ENCODE measurements around the gene CEP85L. TPM values are rescaled to one million over a fixed set of nuclear protein-coding genes. Genes with fewer than 3 reads are reported as not detected.

Gene CEP85L
- total and polyA plus RNA-seq, 8 donors = 9.2 to 13.4 (median 12.1) TPM

GRCh38 chr6:118627724-118628123, 23.7 kb downstream of the CEP85L start:
- TF ChIP-seq CTCF (IDR thresholded peaks at IDR 0.05) = no peak
- no peaks in the 10 kb centered on the region for H3K27me3 ChIP-seq
- no peak overlapping the region for H3K27ac ChIP-seq
- H3K4me3 ChIP-seq = no peak overlapping the region
- H3K4me1 ChIP-seq = no peaks in the 10 kb centered on the region
- peaks cover 0 to 2% of the 10 kb centered on the region in 2 donors for H3K9me3 ChIP-seq
- DNase-seq (no peak), ATAC-seq (no peak)
- intact Hi-C loops (cut with DNase I) = no loop called here
- H3K36me3 ChIP-seq = peaks cover 0 to 8% of the 10 kb centered on the region in 2 donors

GRCh38 chr6:118625833-118626232, 25.6 kb downstream of the CEP85L start:
- intact Hi-C loops (cut with DNase I) = no loop called here
- Histone ChIP-seq H3K27me3 (no peaks in the 10 kb centered on the region), H3K4me1 (no peaks in the 10 kb centered on the region), H3K4me3 (no peak overlapping the region), H3K27ac (no peak overlapping the region), H3K9me3 (peaks cover 0 to 2% of the 10 kb centered on the region in 2 donors), H3K36me3 (peaks cover 0 to 8% of the 10 kb centered on the region in 2 donors)
- ATAC-seq = no peak
- no peak for DNase-seq
- TF ChIP-seq CTCF (IDR thresholded peaks at IDR 0.05) = no peak

- intact Hi-C loops (cut with DNase I) = no loop called here
- no peak for ATAC-seq
- Histone ChIP-seq H3K4me3 (no peak overlapping the region), H3K9me3 (peaks cover 0 to 2% of the 10 kb centered on the region in 2 donors), H3K27me3 (no peaks in the 10 kb centered on the region), H3K4me1 (peaks cover 0 to 8% of the 10 kb centered on the region in 2 donors), H3K27ac (no peak overlapping the region), H3K36me3 (no peaks in the 10 kb centered on the region)
- DNase-seq = no peak
- TF ChIP-seq CTCF (IDR thresholded peaks at IDR 0.05) = no peak
Observed at GRCh38 chr6:118621799-118622470, 29.5 kb downstream of the CEP85L start.

- DNase-seq (no peak), ATAC-seq (no peak)
- no peak overlapping the region for H3K27ac ChIP-seq
- intact Hi-C loops (cut with DNase I) = no loop called here
- no peaks in the 10 kb centered on the region for H3K9me3 ChIP-seq
- no peak for TF ChIP-seq CTCF (IDR thresholded peaks at IDR 0.05)
- H3K27me3 ChIP-seq = no peaks in the 10 kb centered on the region
- no peaks in the 10 kb centered on the region for H3K36me3 ChIP-seq
- H3K4me3 ChIP-seq = no peak overlapping the region
- H3K4me1 ChIP-seq = peaks cover 0 to 8% of the 10 kb centered on the region in 2 donors
Observed at GRCh38 chr6:118620202-118620601, 31.2 kb downstream of the CEP85L start.

GRCh38 chr6:118618676-118619377, 32.6 kb downstream of the CEP85L start:
- intact Hi-C loops (cut with DNase I) = no loop called here
- peak; percentile 93 for ATAC-seq
- peak; percentile 78 to 79 for TF ChIP-seq CTCF (IDR thresholded peaks at IDR 0.05)
- peak in 2 of 4 donors; percentile 24 to 43 for DNase-seq
- Histone ChIP-seq H3K4me1 (peaks cover 0 to 8% of the 10 kb centered on the region in 2 donors), H3K27ac (no peak overlapping the region), H3K4me3 (no peak overlapping the region), H3K36me3 (no peaks in the 10 kb centered on the region), H3K27me3 (no peaks in the 10 kb centered on the region), H3K9me3 (no peaks in the 10 kb centered on the region)

Measured in left lung (tissue), 10 donors.